Stimulated activated CD4-positive, alpha-beta T cell treated with anti-CD3 and anti-CD28 coated beads, Interleukin-12 subunit alpha, Interleukin-12 subunit beta, amount 100 ng/mL, for 24 hours (primary cell): ENCODE data around the gene ATP6V0E2.

ENCODE experiments used
- DNase-seq, 2 experiments: peaks; one replicate each; pipeline ENCODE4 v3.0.0-alpha.2; 2020; ENCODE audit warnings: low read depth in 2 of 2

ATP6V0E2 gene

DNA sequence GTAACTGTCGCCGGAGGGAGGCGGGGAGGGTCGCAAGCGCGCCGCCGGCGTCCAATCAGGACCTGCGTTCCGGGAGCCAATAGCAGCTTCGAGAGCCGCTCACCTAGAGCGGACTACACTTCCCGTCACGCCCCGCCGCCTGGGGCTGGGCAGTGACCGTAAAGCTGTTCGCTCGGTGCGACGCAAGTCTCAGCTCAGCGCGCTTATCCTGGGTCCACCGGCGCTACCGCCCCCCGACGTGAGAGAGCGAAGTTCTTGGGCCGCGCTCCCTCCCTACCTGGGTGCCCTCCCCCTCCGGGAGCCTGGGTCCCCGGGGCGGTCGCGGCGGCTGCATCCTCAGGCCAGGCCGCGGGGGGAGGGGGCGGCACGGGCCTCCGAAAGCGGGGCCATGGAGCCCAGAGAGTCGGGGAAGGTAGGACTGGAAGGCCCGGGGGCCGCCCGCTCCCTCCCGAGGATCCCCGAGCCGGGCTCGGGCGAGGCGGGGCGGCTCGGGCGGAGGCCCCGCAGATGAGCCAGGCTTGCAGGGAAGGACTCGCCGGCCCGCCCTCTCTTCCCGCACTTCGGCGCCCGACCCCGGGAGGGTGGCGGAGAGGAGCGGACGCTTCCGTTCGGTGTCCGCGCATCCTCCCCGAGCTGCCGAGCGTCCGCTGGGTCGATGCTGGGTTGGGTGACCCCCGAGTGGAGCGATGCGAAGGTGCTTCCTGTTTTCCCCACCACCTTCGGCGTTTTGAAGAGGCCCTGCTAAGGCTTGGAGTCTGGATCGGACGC is 35.4 kb upstream of the ATP6V0E2 start, which contains the start of gene ZNF862:
Gene ZNF862, plus strand, starts transcription at position 152 of the 768 bp plus-strand sequence. Its CDS starts 237 bp downstream, at position 389.
- peak; percentile 93 to 94 for DNase-seq

DNA sequence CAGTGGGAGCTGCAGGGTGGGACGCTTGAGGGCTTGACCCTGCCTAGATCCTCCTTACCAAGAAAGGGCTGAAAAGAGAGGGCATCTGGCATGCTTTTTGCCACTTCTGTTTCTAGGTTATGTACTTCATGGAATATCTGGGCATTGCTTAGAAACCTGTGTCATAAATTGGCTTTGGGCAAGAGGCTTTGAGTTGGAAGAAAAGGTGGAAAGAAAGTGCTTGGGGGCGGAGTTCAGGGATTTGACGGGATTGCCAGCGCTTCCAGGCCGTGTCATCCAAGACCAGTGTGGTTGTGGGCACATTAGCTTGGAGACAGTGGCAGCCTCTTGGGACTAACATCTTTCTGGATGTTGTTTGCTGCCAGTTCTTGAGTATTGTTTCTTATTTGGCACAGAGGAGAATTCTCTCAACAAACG is 34.8 kb upstream of the ATP6V0E2 start:
- no peak for DNase-seq

DNA sequence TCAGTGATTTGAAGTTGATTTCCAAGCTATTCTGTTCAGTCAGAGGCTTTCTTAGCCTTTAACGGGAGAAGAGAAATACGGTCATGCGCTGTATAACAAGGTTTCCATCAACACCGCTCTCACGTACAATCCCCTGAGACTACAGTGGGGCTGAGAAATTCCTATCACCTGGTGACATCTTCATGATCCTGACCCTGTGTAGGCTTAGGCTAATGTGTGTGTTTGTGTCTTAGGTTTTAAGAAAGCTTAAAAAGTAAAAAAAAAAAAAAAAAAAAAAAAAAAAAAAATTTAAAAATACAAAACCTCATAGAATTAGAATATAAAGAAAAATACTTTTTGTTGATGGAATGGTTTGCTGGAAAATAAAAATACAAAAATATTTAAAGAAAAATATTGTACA is 33.8 kb upstream of the ATP6V0E2 start:
- no peak for DNase-seq

DNA sequence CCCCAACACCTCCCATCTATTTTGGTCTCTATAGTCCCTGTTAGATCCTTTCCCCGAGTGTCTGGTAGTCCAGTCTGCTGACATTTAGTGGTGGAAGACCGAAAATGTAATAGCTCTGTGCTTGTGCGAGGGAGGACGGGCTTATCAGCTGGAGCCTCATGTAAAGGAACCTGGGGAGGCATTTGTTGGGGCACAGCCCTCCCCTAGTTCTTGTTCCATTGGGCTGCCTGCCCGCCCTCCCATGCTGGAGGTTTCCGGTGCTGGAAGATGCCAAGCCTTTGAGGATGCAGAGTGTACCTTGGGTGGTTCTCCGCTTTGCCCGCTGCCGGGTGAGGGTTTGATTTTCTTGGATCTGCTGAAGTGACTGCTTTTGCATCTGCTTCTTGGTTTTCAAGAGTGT is 30.2 kb upstream of the ATP6V0E2 start:
- no peak for DNase-seq

DNA sequence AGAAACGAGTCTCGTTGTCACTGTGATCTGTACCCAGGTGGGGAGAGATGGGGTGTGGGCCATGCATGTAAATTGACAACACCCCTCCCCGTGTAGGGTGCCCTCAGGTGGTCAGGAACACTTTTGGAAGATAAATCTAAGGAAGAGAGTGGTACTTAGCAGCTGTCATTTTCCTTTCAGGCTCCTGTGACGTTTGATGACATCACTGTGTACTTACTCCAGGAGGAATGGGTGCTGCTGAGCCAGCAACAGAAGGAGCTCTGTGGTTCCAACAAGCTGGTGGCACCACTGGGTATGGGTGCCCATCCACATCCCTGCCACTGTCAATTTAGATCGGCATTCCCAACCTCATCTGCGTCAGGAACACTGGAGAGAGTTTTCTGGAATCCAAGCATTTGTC is 29.3 kb upstream of the ATP6V0E2 start:
- no peak for DNase-seq

DNA sequence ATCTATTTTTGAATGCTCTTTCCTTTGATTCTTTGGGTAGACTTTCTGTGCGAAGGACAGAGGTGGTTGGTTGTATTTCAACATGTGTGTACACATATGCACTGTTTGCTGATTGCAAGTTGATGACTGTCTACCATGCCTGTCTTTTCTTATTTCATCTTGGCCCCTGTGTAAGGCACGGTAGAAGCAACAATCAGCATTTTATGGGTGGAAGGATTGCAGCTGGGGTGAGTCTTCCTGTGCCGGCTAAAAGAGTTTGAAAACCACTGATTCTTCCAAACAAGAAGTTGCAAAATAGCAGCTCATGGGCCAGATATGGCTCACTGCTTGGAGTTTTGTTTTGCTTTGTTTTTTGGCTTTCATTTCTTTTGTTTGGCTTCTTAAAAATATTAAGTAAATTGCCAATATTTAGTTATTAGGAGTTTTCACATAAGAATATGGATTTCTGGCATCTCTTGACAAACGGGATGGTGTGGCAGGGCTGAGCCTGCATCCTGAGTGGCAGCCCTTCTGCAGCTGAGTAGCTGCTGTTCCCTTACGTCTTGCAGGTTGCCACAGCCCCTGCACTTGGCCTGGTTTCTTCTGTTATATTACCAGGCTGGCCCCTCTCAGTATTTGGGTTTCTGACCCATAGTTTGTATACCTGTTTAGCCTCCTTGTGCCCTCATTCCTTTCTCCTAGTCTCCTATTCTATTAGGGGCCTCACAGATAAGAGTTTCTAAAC is 28.4 kb upstream of the ATP6V0E2 start:
- no peak for DNase-seq

DNA sequence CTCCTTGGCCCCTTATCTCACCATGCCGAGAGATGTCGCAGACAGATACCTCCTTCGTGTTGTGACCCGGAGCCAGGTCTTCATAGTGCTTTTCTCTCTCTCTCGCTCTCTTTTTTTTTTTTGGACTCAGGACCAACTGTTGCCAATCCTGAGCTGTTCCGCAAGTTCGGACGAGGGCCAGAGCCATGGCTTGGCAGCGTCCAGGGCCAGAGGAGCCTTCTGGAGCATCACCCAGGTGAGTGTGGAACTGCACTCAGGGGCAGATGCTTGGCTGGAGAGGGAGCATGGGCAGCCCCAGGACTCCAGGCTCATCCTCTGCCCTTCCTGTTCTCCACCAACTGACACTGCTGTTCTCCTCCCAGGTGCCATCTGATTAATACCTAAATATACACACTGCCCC is 27.7 kb upstream of the ATP6V0E2 start:
- DNase-seq = no peak

DNA sequence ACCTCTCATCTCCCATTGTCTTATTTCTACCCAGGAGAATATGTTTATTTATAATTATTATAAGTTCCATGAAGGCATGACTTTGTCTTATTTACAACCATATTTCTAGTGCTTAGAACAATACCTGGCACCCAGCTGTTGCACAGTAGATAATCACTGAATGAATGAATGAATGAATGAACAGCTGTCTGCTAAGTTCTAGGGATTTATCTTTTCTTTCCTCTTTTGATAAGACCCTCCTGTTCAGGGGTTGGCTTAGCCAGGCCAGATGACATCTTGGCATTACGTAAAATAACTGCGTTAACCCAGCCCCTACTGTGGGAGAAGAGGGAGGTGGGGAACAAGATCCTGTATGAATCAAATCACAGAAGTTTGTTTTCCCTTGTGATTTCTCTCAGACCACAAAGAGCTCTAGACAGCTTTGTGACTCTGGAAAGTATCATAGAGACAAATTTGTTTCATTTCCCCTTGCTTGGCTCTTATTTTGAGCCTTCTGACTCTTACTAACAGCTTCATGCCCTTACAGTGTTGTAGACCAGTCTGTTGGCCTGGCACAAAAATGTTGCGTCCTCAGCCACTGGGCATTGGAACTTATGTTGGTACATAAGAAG is 27.2 kb upstream of the ATP6V0E2 start:
- DNase-seq = no peak

DNA sequence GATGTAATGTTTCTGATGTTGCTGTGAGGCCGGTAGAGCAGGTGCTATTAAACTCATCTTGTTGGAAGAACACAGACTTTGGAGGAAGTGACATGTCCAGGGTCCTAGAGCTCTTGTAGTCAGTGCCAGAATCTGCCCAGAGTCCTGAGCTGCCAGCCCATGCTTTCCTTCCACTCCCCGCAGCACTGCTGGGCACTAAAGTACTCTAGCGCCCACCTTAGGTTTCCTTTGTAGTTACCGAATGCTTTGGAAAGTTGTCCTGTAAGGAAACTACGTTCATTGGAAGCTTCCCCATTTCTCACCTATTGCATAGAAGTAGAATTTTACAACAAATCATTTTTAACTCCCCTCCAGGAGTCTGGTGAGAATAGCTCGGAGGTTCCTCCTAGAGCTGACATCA is 24.6 kb upstream of the ATP6V0E2 start:
- DNase-seq = no peak

DNA sequence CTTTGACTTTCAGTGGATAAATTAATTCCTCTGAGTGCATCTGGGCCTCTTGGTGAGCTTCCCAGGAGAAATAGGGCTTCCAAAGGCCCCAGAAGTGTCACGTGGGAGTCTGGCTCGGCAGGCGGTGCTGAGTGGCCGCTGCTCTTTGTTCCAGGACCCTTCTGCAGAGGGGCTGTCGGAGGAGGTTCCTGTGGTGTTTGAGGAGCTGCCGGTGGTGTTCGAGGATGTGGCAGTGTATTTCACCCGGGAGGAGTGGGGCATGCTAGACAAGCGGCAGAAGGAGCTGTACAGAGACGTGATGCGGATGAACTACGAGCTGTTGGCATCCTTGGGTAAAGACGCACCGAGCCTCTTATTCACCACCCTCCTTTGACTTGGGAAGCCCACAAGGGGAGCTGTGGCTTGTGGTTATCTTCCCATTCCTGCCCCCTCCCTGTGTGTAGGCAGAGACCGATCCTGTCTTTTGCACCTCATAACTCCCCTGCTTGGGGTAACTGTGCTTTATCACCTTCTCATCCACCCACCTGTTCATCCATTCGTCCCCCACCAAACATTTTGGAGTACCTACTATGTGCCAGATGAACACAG is 23.7 kb upstream of the ATP6V0E2 start:
- DNase-seq = no peak

DNA sequence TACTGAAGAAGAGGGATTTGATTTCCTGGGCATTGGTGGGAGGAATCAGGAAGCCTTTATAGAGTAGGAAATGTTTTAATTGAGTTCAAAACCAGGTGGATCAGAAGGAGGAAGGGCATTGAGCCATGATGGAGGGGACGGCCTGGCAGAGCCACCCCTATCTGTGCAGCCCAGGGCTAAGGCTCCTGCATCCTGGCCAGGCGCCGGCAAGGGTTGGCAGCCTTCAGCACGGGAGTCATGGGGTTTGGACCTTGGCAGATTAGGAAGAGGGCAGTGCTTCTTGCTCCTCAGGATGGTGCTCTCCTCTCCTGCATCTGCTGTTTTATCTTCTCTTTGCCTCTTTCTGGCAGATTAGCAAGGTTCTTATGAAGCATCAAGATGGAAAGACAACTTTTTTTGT is 23.1 kb upstream of the ATP6V0E2 start:
- no peak for DNase-seq

DNA sequence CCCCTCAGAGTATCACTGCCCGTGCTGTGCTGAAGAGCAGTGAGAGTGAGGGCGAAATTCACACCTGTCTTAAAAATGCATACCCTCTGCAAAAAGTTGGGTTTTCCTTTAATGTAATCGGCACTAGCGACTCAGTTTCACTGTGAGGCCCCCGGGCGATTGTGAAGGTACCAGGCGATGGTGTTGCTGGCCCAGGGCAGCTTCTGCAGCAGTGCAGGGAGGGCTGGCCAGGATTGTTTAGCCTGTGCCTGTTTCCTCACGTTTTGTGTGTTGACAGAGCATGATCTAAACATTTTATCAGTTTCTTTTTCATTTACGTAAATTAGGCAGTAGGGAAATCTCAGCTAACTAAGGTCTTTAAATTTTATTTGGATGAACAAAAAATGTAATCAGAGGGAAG is 22.3 kb upstream of the ATP6V0E2 start:
- DNase-seq = no peak

DNA sequence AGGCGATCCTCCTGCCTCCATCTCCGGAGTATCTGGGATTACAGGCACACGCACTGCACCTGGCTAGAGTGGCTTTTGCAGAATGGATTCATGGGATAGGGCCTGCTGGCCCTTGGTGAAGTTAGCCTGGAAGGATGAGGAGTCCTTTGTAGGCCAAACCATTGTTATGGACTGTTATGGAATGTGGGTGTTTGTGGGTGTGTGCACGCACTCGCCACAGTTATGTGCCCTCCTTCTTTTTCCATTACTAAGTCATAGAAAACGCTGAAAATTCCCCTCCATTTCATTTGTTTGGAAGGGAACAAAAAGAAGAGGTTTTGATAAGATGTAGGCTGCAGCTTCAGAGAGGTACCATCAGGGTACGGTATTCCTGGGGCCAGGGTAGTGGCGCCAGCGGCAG is 20.6 kb upstream of the ATP6V0E2 start:
- no peak for DNase-seq

DNA sequence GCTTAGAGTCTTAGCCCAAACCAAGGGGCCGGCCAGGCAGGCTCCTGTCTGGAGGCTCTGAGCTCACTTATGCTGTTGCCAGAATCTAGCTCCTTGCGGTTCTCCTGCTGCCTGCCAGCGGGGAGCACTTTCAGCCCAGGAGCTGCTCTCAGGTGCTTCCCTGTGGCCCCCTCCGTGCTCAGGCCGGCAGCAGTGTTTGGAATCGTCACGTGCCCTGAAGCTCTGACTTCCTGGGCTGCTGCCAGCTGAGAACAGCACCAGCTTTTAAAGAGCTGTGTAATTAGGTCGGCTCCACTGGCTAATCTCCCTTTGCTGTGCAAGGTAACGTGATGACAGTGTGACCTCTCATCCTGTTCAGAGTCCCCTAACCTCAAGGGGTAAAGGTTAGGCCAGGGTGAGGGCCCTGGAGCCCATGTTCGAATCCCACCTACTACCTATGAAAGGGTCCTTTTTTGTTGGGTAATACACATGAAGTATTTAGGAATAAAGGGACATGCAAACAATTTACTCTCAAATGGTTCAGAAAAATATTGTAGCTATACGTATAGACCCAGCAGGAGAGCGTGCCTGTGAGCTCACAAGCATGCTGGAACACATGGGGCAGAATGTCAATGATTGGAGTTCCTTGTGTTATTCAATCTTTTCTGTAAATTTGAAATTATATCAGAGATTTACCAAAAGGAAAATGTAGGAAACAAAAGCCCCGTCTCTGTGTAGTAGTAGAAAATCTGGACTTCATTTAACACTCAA is 19.0 kb upstream of the ATP6V0E2 start:
- DNase-seq = no peak

DNA sequence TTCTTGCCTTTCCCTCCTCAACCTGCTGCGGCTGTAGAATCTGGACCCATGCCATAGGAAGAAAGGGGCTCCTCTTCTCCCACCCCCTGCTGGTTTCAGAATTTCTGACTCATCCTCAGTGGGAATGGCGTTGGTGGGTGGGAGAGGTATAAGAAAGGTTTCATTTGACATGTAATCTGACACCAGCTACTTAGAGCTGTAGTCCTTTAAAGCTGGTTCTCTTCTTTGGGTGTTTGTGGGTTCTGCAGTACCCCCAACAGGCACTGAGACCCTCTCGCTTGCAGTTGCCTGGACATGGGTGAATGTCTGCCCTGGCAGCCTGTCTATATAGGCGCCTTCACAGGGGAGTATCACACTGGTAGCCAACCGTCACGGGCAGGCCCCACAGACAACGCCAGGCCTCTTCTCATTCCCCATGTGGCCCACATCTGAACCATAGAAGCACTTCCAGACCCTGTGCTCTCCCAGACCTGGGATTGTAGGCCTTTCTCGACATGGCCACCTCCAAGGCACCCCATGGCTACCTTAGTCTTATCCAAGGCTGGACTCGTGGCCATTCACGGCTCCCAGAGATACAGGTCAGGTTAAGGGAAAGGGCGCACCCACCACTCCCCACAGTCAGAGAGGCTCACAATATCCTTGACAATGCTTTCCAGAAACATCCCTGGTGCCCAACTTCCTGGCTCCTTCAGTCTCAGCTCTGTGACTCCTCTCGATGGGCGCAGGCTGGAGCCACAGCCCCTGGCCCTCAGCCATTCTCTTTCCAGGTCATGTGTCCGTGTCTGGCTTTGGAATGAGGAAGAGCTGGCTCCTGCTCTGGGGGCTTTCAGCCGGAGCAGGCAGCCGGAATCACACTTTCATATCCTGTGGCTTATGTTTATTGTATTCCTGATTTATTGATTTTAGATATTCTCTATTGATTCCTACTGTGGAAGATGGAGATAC is 18.1 kb upstream of the ATP6V0E2 start:
- DNase-seq = no peak

DNA sequence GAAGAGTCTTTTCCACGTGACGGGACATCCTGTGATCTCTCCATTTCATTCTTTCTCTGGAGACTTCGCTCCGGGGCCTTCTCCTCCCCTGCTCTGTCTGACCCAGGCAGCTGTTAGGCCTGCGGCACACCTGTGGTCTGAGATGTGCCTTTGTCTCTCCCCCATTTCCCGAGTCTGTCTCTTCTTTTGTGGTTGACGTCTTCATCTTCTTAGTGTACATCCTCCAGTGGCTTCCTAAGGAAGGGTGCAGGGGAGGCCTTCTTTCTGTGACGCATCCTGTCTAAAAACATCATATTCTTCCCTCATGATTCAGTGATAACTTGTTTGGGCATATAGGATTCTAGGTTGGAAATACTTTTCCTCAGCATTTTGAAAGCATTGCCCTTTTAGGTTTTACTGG is 17.2 kb upstream of the ATP6V0E2 start:
- DNase-seq = no peak

DNA sequence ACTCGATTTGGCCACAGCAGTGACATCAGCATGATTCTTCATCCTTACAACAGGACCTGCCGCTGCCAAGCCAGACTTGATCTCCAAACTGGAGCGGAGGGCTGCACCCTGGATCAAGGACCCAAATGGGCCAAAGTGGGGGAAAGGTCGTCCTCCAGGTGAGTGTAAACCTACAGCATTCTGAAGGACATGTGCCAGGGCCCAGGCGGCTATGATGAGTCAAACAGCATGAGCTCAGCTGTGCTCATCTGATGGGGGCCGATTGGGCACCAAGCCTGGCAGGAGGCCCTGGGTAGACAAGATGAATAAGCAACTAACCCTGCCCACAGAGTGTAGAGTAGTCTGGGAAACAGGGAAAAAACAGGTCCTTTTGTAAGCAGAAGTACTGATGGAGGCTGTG is 14.4 kb upstream of the ATP6V0E2 start:
- no peak for DNase-seq

DNA sequence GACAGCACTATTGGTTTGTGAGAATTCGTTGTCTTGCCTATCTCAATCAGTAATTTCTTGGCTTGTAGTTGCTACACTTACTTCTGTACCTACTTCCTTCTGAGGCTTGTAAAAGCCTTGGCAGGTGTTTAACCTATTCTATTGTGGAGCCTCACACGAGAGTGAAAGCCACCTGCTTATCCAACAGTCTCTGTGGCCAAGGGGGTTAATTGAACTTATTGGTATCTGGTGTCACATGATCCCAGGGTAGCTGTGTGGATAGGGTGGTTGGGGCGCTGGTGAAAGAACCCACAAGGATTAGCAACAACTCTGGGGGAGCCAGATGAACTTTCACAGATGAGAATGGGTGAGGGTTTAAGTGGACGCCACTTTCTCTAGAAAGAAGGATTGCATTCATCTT is 13.9 kb upstream of the ATP6V0E2 start:
- DNase-seq = no peak

DNA sequence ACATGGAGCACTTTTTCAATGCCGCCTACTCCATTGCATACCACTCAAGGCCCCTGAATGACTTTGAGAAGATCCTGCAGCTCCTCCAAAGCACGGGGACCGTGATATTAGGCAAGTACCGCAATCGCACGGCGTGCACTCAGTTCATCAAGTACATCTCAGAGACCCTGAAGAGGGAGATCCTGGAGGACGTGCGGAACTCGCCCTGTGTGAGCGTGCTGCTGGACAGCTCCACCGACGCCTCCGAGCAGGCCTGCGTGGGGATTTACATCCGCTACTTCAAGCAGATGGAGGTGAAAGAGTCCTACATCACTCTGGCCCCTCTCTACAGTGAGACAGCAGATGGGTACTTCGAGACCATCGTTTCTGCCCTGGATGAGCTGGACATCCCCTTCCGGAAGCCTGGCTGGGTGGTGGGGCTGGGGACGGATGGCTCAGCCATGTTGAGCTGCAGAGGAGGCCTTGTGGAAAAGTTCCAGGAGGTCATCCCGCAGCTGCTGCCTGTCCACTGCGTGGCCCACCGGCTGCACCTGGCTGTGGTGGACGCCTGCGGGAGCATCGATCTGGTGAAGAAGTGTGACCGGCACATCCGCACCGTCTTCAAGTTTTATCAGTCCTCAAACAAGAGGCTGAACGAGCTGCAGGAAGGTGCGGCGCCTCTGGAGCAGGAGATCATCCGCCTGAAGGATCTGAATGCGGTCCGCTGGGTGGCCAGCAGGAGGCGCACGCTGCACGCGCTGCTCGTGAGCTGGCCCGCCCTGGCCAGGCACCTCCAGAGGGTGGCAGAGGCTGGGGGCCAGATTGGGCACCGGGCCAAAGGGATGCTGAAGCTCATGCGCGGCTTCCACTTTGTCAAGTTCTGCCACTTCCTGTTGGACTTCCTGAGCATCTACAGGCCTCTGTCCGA is 12.7 kb upstream of the ATP6V0E2 start:
- DNase-seq = no peak

DNA sequence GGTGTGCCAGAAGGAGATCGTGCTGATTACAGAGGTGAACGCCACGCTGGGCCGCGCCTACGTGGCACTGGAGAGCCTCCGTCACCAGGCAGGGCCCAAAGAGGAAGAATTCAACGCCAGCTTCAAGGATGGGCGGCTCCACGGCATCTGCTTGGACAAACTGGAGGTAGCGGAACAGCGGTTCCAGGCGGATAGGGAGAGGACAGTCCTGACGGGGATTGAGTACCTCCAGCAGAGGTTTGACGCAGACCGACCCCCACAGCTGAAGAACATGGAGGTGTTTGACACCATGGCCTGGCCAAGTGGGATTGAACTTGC is 12.1 kb upstream of the ATP6V0E2 start:
- no peak for DNase-seq
